Measurements from ENCODE around the gene CLEC2B. TPM values are rescaled to one million over a fixed set of nuclear protein-coding genes. Genes with fewer than 3 reads are reported as not detected.
A peak's percentile ranks its signal among the peaks of the same experiment; 100 is the strongest.

The CLEC2B gene
- total RNA-seq, 1 donor from 2014 or later = 3.9 TPM

GRCh38 chr12:9907769-9908168, 38.6 kb upstream of the CLEC2B start:
- H3K4me3 ChIP-seq (ENCODE audit: low read depth, low read length) = no peak overlapping the region
- no peak for FAIRE-seq
- no peak for DNase-seq (ENCODE audit: low read depth)
- H3K27me3 ChIP-seq (ENCODE audit: control insufficient read depth, insufficient read depth, low read length) = no peaks in the 10 kb centered on the region
- no peaks in the 10 kb centered on the region for H3K36me3 ChIP-seq (ENCODE audit: control insufficient read depth, insufficient read depth, low read length)
- TF ChIP-seq CTCF (IDR thresholded peaks at IDR 0.05; ENCODE audit: insufficient read depth, low read length, severe bottlenecking) = no peak

DNA sequence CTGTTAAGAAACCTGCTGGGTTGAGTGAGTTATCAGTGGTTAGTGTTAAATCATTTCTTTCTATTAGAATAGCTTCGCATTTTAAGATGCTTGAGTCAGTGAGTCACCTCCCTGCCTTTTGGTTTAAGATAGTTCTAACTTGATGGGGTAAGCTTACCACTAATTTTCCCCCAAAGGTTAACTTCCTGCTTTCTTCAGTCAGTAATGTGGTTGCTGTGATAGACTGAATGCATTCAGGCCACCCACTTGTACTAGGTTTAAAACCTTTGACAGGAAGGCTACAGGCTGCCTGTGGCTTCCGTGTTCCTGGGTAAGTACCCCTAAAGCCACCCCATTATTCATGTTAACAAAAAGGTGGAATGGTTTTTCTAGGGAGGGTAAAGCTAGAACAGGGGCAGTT, 37.7 kb upstream of the CLEC2B start:
- FAIRE-seq = no peak
- no peaks in the 10 kb centered on the region for H3K36me3 ChIP-seq (ENCODE audit: control insufficient read depth, insufficient read depth, low read length)
- no peak overlapping the region for H3K4me3 ChIP-seq (ENCODE audit: low read depth, low read length)
- TF ChIP-seq CTCF (IDR thresholded peaks at IDR 0.05; ENCODE audit: insufficient read depth, low read length, severe bottlenecking) = no peak
- H3K27me3 ChIP-seq (ENCODE audit: control insufficient read depth, insufficient read depth, low read length) = no peaks in the 10 kb centered on the region
- DNase-seq (ENCODE audit: low read depth) = peak; percentile 24

DNA sequence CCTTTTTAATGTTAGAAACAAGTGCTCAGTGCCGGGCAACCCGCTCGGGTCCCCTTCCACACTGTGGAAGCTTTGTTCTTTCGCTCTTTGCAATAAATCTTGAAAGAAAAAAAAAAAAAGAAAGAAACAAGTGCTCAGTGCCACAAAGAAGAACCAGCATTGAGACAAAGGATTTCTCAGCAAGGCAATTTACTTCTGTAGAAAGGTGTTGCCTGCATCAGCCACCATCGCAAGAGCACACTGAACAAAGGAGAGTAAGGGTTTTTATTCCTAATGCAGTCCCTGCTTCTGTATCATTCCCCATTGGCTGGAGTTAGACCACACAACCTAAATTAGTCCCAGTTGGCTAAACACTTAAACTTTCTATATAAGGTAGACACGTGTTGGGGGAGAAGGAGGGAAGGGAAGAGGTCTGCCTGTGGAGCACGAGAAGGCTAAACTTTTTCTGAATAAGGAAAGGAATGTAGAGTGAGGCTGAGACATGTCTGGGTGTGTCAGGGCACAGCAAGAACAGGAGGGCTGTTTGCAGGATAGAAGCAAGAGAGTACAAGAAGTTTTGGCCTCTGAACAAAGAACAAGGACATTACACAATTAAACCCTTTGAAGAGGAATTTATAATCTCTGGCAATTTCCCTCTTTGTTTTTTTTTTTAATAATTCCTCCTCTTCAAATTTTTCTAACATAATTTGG, 33.5 kb upstream of the CLEC2B start:
- DNase-seq (ENCODE audit: low read depth) = peak; percentile 64
- Histone ChIP-seq H3K4me3 (ENCODE audit: low read depth, low read length) (no peak overlapping the region), H3K36me3 (ENCODE audit: control insufficient read depth, insufficient read depth, low read length) (no peaks in the 10 kb centered on the region), H3K27me3 (ENCODE audit: control insufficient read depth, insufficient read depth, low read length) (no peaks in the 10 kb centered on the region)
- FAIRE-seq = no peak
- no peak for TF ChIP-seq CTCF (IDR thresholded peaks at IDR 0.05; ENCODE audit: insufficient read depth, low read length, severe bottlenecking)

GRCh38 chr12:9900930-9901329, 31.8 kb upstream of the CLEC2B start:
- Histone ChIP-seq H3K27me3 (ENCODE audit: control insufficient read depth, insufficient read depth, low read length) (no peaks in the 10 kb centered on the region), H3K36me3 (ENCODE audit: control insufficient read depth, insufficient read depth, low read length) (no peaks in the 10 kb centered on the region), H3K4me3 (ENCODE audit: low read depth, low read length) (no peak overlapping the region)
- FAIRE-seq (no peak), DNase-seq (ENCODE audit: low read depth) (no peak)
- TF ChIP-seq CTCF (IDR thresholded peaks at IDR 0.05; ENCODE audit: insufficient read depth, low read length, severe bottlenecking) = no peak

DNA sequence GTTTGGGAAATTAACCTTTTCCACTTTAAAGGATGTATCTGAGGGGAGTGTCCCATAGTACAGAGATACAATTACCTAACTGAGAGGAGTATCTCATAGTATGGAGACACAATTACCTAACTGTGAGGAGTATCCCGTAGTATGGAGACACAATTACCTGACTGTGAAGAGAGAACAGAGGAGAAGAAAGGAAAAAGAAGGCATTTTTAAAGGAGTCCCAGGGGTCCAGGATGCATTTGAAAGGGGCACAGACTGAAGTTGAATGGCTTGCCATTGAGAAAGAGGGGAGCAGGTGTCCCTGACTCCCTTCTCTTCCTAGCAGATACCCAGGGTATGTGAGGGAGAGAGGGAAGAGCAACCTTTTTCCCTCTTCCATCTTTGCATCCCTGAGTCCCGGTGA, 30.1 kb upstream of the CLEC2B start:
- no peak for TF ChIP-seq CTCF (IDR thresholded peaks at IDR 0.05; ENCODE audit: insufficient read depth, low read length, severe bottlenecking)
- DNase-seq (ENCODE audit: low read depth) = no peak
- H3K4me3 ChIP-seq (ENCODE audit: low read depth, low read length) = no peak overlapping the region
- H3K36me3 ChIP-seq (ENCODE audit: control insufficient read depth, insufficient read depth, low read length) = no peaks in the 10 kb centered on the region
- no peaks in the 10 kb centered on the region for H3K27me3 ChIP-seq (ENCODE audit: control insufficient read depth, insufficient read depth, low read length)
- no peak for FAIRE-seq

DNA sequence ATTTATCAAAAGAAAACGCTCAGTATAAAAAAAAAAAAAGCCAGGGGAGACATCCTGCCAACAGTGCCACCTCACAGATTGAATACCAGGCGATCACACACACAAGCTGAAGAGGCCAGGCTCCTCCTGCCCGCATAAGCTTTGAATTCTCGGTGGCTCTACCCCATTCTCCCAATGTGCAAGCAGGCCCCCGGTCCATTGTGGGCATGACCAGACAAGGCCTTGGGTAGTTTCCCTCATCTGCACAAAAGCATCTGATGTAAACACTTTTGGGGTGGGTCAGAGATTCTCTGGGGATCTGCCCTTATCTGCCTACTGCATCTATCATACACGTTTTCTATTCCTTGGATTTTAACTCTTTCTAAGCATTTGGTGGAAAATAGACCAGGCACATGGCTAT, 28.4 kb upstream of the CLEC2B start:
- peak; percentile 80 for DNase-seq (ENCODE audit: low read depth)
- TF ChIP-seq CTCF (IDR thresholded peaks at IDR 0.05; ENCODE audit: insufficient read depth, low read length, severe bottlenecking) = no peak
- peak; percentile 40 for FAIRE-seq

More for the DNA sequence above, 28.4 kb upstream of the CLEC2B start:
- no peaks in the 10 kb centered on the region for H3K36me3 ChIP-seq (ENCODE audit: control insufficient read depth, insufficient read depth, low read length)
- no peaks in the 10 kb centered on the region for H3K27me3 ChIP-seq (ENCODE audit: control insufficient read depth, insufficient read depth, low read length)
- no peak overlapping the region for H3K4me3 ChIP-seq (ENCODE audit: low read depth, low read length)

All from bronchial epithelial cell (primary cell).